KOPT-K1 (cell line): Measurements from ENCODE around the gene CCDC141.

Experiments used
- H3K27ac ChIP-seq: fragments of 200-600 bp; sonication (generic); 2 replicates; pipeline ENCODE4 v1.5.1; 2016; ENCODE audit warnings: antibody characterized with exemption, mild to moderate bottlenecking, low read depth, low read length; ENCODE audit not compliant: poor library complexity, severe bottlenecking
- H3K36me3 ChIP-seq: fragments of 200-600 bp; sonication (generic); 2 replicates; pipeline ENCODE4 v1.5.1; 2017; ENCODE audit warnings: antibody characterized with exemption, mild to moderate bottlenecking, low read length, moderate library complexity; ENCODE audit not compliant: insufficient read depth
- H3K9me3 ChIP-seq: fragments of 200-600 bp; sonication (generic); 2 replicates; pipeline ENCODE4 v1.5.1; 2017; ENCODE audit warnings: antibody characterized with exemption, low read length, mild to moderate bottlenecking; ENCODE audit not compliant: insufficient read depth, poor library complexity, severe bottlenecking

The CCDC141 gene

DNA sequence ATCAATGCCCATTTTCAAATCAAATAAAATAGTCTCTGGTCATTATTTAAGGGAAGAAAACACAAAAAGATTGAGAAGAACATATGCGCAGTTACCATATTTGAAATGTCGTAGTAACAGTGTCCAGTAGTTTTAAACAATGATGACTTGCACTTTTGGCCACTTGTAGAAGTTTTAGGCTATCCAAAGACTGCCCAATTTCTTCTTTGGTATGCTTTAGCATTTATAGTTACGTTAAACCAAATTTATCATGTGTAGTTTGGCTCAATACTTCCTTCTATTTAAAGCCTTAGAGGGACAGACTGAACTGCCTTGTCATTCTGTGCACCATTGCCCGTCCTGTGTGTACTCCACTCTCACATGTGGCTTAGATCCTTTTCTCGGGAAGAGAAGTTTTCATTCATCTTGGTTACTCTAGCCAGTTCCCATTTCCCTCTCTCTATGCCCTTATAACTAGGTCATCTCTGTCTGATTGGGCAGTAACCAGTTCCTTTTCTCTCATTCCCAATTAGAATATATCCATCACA is 157.9 kb downstream of the CCDC141 start:
- no peak overlapping the region for H3K27ac ChIP-seq
- H3K9me3 ChIP-seq: no peaks in the 10 kb centered on the region
- H3K36me3 ChIP-seq: no peaks in the 10 kb centered on the region

DNA sequence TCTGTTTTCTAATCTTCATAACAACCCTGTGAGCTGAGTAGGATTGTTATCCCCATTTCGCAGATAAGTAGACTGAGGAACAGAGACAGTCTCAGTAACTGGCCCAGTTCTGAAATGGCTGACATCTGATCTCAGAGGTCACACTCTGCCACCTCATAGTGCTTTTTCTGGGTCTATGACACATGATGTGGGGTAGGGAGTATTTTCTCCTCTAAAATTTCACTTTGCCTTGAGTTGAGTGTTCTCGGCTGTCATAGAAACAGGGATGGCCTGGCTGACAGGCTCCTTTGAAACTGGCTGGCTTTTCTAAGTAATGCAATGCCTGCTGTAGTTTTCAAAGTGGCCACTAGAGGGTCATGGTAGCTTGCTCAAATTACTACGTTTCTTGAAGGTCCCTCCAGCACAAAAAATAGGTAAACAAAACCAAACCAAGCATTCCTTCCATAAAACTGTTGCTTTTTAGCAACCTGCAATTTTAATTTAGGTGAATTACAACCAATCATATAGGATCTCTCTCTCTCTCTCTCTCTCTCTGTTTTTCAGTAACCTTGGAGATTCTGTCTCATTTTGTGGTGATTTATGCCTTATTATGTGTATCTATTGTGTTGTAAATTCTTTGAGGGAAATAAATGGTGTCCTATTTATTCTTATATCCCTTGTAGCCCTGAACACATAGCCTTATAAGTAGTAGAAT is 158.5 kb downstream of the CCDC141 start:
- H3K27ac ChIP-seq: no peak overlapping the region
- H3K9me3 ChIP-seq: no peaks in the 10 kb centered on the region
- H3K36me3 ChIP-seq: no peaks in the 10 kb centered on the region

GRCh38 chr2:178886006-178886405 is 163.9 kb downstream of the CCDC141 start:
- no peak overlapping the region for H3K27ac ChIP-seq
- H3K9me3 ChIP-seq: no peaks in the 10 kb centered on the region
- H3K36me3 ChIP-seq: no peaks in the 10 kb centered on the region

DNA sequence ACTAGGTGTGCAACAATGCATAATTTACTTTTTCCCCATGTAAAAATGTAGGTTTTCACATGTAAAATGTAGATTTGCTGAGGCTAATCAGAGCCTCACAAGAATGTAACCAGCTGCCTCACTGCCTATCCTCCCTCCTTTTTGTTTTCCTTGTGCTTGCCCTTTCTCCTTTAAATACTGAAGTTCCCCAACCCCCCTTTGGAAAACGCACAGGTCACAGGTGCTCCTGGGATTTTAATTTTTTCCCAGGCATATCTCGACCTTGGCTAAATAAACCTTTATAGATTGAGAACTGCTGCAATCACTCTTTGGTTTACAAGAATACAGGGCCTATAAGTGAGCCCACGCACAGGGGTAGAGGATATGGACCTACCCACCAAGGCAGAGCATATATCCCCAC is 165.5 kb downstream of the CCDC141 start:
- no peaks in the 10 kb centered on the region for H3K36me3 ChIP-seq
- H3K9me3 ChIP-seq: no peaks in the 10 kb centered on the region
- H3K27ac ChIP-seq: no peak overlapping the region

DNA sequence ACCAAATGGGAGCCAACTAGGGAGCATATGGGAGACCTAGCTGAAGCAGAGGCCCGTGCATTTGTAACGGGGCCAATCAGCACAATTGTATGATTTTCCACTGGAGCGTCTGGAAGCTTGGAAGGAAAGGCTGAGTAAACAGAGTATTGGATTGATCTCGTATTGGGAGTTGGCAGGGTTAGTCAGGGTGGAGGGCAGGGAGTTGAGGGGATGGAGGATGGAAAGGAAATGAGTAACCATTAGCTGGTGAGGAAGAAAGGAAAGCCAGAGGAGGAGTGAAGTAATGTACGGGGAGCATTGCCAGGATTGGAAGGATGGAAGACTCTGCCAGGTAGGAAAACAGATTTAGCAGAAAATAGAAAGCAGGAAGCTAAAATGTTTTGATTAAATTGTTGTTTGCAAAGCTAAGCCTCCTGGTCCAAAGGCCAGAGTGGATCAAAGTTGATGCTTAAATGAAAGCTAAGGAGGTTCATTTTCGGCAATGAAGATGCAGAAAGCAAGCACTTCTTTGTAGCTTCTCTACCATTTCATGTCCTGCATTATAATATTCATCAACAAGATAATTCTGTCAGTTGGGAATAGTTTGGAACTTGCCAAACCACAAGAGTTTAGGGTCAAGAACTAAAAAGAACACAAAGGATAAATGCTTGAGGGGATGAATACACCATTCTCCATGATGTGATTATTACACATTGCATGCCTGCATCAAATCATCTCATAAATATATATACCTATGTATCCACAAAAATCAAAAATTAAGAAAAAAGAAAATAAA is 167.1 kb downstream of the CCDC141 start:
- Histone ChIP-seq H3K27ac (no peak overlapping the region), H3K9me3 (no peaks in the 10 kb centered on the region), H3K36me3 (no peaks in the 10 kb centered on the region)

- Histone ChIP-seq H3K36me3 (no peaks in the 10 kb centered on the region), H3K27ac (no peak overlapping the region), H3K9me3 (no peaks in the 10 kb centered on the region)
These were observed 168.9 kb downstream of the CCDC141 start for GRCh38 chr2:178881075-178881474.

GRCh38 chr2:178880257-178880656 is 169.7 kb downstream of the CCDC141 start:
- no peaks in the 10 kb centered on the region for H3K36me3 ChIP-seq
- H3K27ac ChIP-seq: no peak overlapping the region
- H3K9me3 ChIP-seq: no peaks in the 10 kb centered on the region

GRCh38 chr2:178877874-178878273 is 172.1 kb downstream of the CCDC141 start:
- Histone ChIP-seq H3K9me3 (no peaks in the 10 kb centered on the region), H3K36me3 (no peaks in the 10 kb centered on the region), H3K27ac (no peak overlapping the region)

- Histone ChIP-seq H3K27ac (no peak overlapping the region), H3K9me3 (no peaks in the 10 kb centered on the region)
These were observed 175.3 kb downstream of the CCDC141 start for GRCh38 chr2:178874529-178875240.

GRCh38 chr2:178873912-178874311 is 176.0 kb downstream of the CCDC141 start:
- H3K36me3 ChIP-seq: no peaks in the 10 kb centered on the region
- no peaks in the 10 kb centered on the region for H3K9me3 ChIP-seq
- H3K27ac ChIP-seq: no peak overlapping the region

More at GRCh38 chr2:178874529-178875240, 175.3 kb downstream of the CCDC141 start:
- H3K36me3 ChIP-seq: no peaks in the 10 kb centered on the region

GRCh38 chr2:178871536-178871935 is 178.4 kb downstream of the CCDC141 start:
- Histone ChIP-seq H3K36me3 (no peaks in the 10 kb centered on the region), H3K27ac (no peak overlapping the region), H3K9me3 (no peaks in the 10 kb centered on the region)

GRCh38 chr2:178870703-178871102 is 179.2 kb downstream of the CCDC141 start:
- H3K27ac ChIP-seq: no peak overlapping the region
- no peaks in the 10 kb centered on the region for H3K36me3 ChIP-seq
- H3K9me3 ChIP-seq: no peaks in the 10 kb centered on the region

GRCh38 chr2:178865999-178866398 is 183.9 kb downstream of the CCDC141 start:
- H3K36me3 ChIP-seq: no peaks in the 10 kb centered on the region
- no peak overlapping the region for H3K27ac ChIP-seq
- H3K9me3 ChIP-seq: no peaks in the 10 kb centered on the region

GRCh38 chr2:178865146-178865936 is 184.6 kb downstream of the CCDC141 start:
- H3K36me3 ChIP-seq: no peaks in the 10 kb centered on the region
- no peaks in the 10 kb centered on the region for H3K9me3 ChIP-seq
- no peak overlapping the region for H3K27ac ChIP-seq
